Measurements from ENCODE around the gene LETM1. TPM values are rescaled to one million over a fixed set of nuclear protein-coding genes. Genes with fewer than 3 reads are reported as not detected.

Gene LETM1
- total and polyA plus RNA-seq, 2 experiments from 2014 or later: 19.0 to 42.3 TPM

GRCh38 chr4:1765409-1766072 is 90.4 kb downstream of the LETM1 start:
- no peak for TF ChIP-seq EZH2 (IDR thresholded peaks at IDR 0.05; ENCODE audit: insufficient read depth, poor library complexity, severe bottlenecking)
- no peak for TF ChIP-seq EZH2phosphoT487 (IDR thresholded peaks at IDR 0.05; ENCODE audit: insufficient read depth, low read depth)
- in situ Hi-C loops (cut with MboI): no loop called here
- no peaks in the 10 kb centered on the region for H3K9me2 ChIP-seq (ENCODE audit: insufficient read depth)
- no peak overlapping the region for H2AFZ ChIP-seq
- H3K9ac ChIP-seq: no peak overlapping the region
- no peaks in the 10 kb centered on the region for H3K9me3 ChIP-seq (ENCODE audit: low read depth)
- H3K4me1 ChIP-seq (ENCODE audit: insufficient read depth): no peaks in the 10 kb centered on the region
- H3K79me2 ChIP-seq (ENCODE audit: insufficient read depth): no peaks in the 10 kb centered on the region
- H3K27ac ChIP-seq: no peak overlapping the region
- no peak overlapping the region for H3K4me3 ChIP-seq
- H3K36me3 ChIP-seq (ENCODE audit: low read depth): no peaks in the 10 kb centered on the region
- no peaks in the 10 kb centered on the region for H4K20me1 ChIP-seq (ENCODE audit: insufficient read depth)
- DNase-seq: no peak
- H3K27me3 ChIP-seq (replicated peaks; ENCODE audit: insufficient read depth): no peaks in the 10 kb centered on the region
- WGBS, 2 experiments (ENCODE audit: low coverage in 1 of 2, low lambda C conversion rate in 2 of 2, missing lambda C conversion rate in 2 of 2): 83 to 91% methylated on average over 8 to 10 of the region's 10 CpGs
- H3F3A ChIP-seq (ENCODE audit: insufficient read depth): no peaks in the 10 kb centered on the region
- H3K4me2 ChIP-seq (ENCODE audit: unreplicated experiment): no peak overlapping the region

DNA sequence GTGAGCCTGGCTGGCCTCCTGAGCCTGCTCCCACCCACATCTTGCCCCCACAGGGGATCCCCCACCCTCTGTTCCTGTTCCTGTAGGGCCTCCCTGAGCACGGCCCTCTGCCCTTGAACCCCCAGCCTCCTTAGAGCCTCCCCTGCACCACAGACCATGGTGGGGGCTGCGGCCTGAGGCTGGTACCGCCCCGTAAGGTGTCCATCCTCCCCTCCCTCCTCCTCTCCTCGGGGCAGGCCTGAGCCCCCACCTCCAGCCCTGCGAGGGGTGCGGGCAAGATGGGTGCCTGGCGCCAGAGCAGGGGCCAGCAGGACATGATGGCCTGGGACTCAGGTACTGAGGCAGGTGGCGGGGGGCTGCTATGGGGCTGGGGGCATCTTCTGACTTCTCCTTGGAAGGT is 91.3 kb downstream of the LETM1 start:
- no peak overlapping the region for H3K4me3 ChIP-seq
- in situ Hi-C loops (cut with MboI): no loop called here
- 89 to 90% methylated on average over 8 of the region's 9 CpGs for WGBS, 2 experiments (ENCODE audit: low coverage in 1 of 2, low lambda C conversion rate in 2 of 2, missing lambda C conversion rate in 2 of 2)
- H3K27me3 ChIP-seq (replicated peaks; ENCODE audit: insufficient read depth): no peaks in the 10 kb centered on the region
- no peak overlapping the region for H2AFZ ChIP-seq
- H3K27ac ChIP-seq: no peak overlapping the region
- H3K4me2 ChIP-seq (ENCODE audit: unreplicated experiment): no peak overlapping the region
- H4K20me1 ChIP-seq (ENCODE audit: insufficient read depth): no peaks in the 10 kb centered on the region
- H3K9me2 ChIP-seq (ENCODE audit: insufficient read depth): no peaks in the 10 kb centered on the region
- no peaks in the 10 kb centered on the region for H3F3A ChIP-seq (ENCODE audit: insufficient read depth)
- no peaks in the 10 kb centered on the region for H3K79me2 ChIP-seq (ENCODE audit: insufficient read depth)
- H3K9ac ChIP-seq: no peak overlapping the region
- H3K36me3 ChIP-seq (ENCODE audit: low read depth): no peaks in the 10 kb centered on the region
- TF ChIP-seq EZH2phosphoT487 (IDR thresholded peaks at IDR 0.05; ENCODE audit: insufficient read depth, low read depth) (no peak), EZH2 (IDR thresholded peaks at IDR 0.05; ENCODE audit: insufficient read depth, poor library complexity, severe bottlenecking) (no peak)
- no peaks in the 10 kb centered on the region for H3K4me1 ChIP-seq (ENCODE audit: insufficient read depth)
- H3K9me3 ChIP-seq (ENCODE audit: low read depth): no peaks in the 10 kb centered on the region
- DNase-seq: no peak

DNA sequence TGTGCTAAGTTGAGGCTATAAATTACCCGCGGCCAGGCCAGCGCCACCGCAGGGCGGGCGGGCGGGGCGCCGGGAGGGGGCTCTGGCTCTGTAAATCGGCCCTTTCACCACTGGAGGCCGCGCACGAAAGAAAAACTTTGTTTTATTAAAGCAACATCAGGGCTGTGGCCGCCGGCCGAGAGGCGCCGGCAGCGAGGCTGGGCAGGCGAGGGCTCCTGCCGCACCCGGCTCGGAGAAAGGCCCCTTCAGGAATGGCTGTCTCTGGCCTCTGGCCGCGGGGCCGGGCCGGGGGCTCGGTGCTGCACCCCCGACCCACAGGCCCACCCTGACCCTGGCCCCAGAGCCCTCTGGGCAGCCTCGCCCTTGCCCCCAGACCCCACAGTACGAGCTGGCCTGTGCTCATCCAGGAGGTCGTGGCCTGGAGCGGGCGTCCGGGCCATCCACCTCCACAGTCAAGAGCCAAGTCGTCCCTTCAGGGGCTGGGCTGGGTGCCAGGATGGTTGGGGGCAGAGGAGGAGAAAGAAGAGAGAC is 92.3 kb downstream of the LETM1 start:
- Histone ChIP-seq H3K36me3 (ENCODE audit: low read depth) (no peaks in the 10 kb centered on the region), H4K20me1 (ENCODE audit: insufficient read depth) (no peaks in the 10 kb centered on the region), H3K9me3 (ENCODE audit: low read depth) (no peaks in the 10 kb centered on the region), H3K79me2 (ENCODE audit: insufficient read depth) (no peaks in the 10 kb centered on the region), H3K27me3 (replicated peaks; ENCODE audit: insufficient read depth) (no peaks in the 10 kb centered on the region), H3F3A (ENCODE audit: insufficient read depth) (no peaks in the 10 kb centered on the region), H3K4me3 (peak overlapping the region; percentile 40; the same call in 1 of the 2 replicates), H3K4me1 (ENCODE audit: insufficient read depth) (no peaks in the 10 kb centered on the region), H2AFZ (peak overlapping the region; percentile 75), H3K9me2 (ENCODE audit: insufficient read depth) (no peaks in the 10 kb centered on the region), H3K27ac (no peak overlapping the region), H3K9ac (peak overlapping the region; percentile 41; the same call in 1 of the 2 replicates), H3K4me2 (ENCODE audit: unreplicated experiment) (no peak overlapping the region)
- WGBS, 2 experiments (ENCODE audit: low coverage in 1 of 2, low lambda C conversion rate in 2 of 2, missing lambda C conversion rate in 2 of 2): 7 to 13% methylated on average over 35 of the region's 36 CpGs
- in situ Hi-C loops (cut with MboI): no loop called here
- DNase-seq: peak; percentile 81
- TF ChIP-seq EZH2phosphoT487 (IDR thresholded peaks at IDR 0.05; ENCODE audit: insufficient read depth, low read depth) (no peak), EZH2 (IDR thresholded peaks at IDR 0.05; ENCODE audit: insufficient read depth, poor library complexity, severe bottlenecking) (no peak)

DNA sequence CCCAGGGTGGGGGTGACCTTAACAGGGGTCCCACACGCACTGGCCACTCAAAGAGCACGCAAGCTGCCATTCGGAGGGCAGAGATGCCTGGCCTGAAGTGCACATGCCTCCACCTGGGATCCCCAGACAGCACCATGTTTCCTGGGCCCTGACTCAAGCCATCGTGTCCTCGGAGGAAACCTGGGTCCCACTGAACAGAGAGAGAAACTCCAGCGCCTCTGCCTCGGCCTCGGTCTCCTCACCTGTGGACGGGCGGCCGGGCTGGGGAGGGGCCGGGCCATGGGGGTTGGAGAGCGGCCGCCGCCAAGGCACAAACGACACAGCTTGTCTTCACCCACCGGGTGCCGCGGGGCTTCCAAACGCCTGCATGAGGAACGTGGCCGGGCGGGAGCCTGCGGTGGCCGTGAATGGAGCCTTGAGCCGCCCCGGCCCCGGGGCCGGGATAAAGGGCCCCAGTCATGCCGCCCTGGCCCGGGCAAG is 92.8 kb downstream of the LETM1 start:
- peak overlapping the region; percentile 64; the same call in 1 of the 2 replicates for H2AFZ ChIP-seq
- H4K20me1 ChIP-seq (ENCODE audit: insufficient read depth): no peaks in the 10 kb centered on the region
- H3K9me3 ChIP-seq (ENCODE audit: low read depth): no peaks in the 10 kb centered on the region
- no peaks in the 10 kb centered on the region for H3K27me3 ChIP-seq (replicated peaks; ENCODE audit: insufficient read depth)
- in situ Hi-C loops (cut with MboI): no loop called here
- H3K9me2 ChIP-seq (ENCODE audit: insufficient read depth): no peaks in the 10 kb centered on the region
- no peak overlapping the region for H3K4me3 ChIP-seq
- no peaks in the 10 kb centered on the region for H3K36me3 ChIP-seq (ENCODE audit: low read depth)
- no peak overlapping the region for H3K9ac ChIP-seq
- H3K4me2 ChIP-seq (ENCODE audit: unreplicated experiment): peak overlapping the region; percentile 30
- no peaks in the 10 kb centered on the region for H3F3A ChIP-seq (ENCODE audit: insufficient read depth)
- no peak overlapping the region for H3K27ac ChIP-seq
- H3K79me2 ChIP-seq (ENCODE audit: insufficient read depth): no peaks in the 10 kb centered on the region
- no peak for TF ChIP-seq EZH2phosphoT487 (IDR thresholded peaks at IDR 0.05; ENCODE audit: insufficient read depth, low read depth)
- no peak for TF ChIP-seq EZH2 (IDR thresholded peaks at IDR 0.05; ENCODE audit: insufficient read depth, poor library complexity, severe bottlenecking)
- H3K4me1 ChIP-seq (ENCODE audit: insufficient read depth): no peaks in the 10 kb centered on the region
- 21 to 41% methylated on average over 11 to 31 of the region's 31 CpGs for WGBS, 2 experiments (ENCODE audit: low coverage in 1 of 2, low lambda C conversion rate in 2 of 2, missing lambda C conversion rate in 2 of 2)
- no peak for DNase-seq
